Measurements from ENCODE around the gene SWSAP1.
"Not testable (repeated sequence)": the region's sequence is repeated elsewhere in the genome, so short reads cannot be mapped to it uniquely, and the experiment has no call there.

Gene SWSAP1

GRCh38 chr19:11374433-11375142 is at the start of gene SWSAP1:
Gene SWSAP1, plus strand, starts transcription at chr19:11374666. Its CDS starts 15 bp downstream, at chr19:11374681.
- DNase-seq: peak; percentile 96

GRCh38 chr19:11324748-11325389 is 49.6 kb upstream of the SWSAP1 start:
- DNase-seq: no peak

GRCh38 chr19:11325544-11325943 is 48.9 kb upstream of the SWSAP1 start:
- no peak for DNase-seq

GRCh38 chr19:11330127-11330526 is 44.3 kb upstream of the SWSAP1 start:
- no peak for DNase-seq

- DNase-seq: no peak
Observed at GRCh38 chr19:11331502-11331901, 43.0 kb upstream of the SWSAP1 start.

- no peak for DNase-seq
Observed at GRCh38 chr19:11332822-11333221, 41.6 kb upstream of the SWSAP1 start.

- not testable (repeated sequence) for DNase-seq
Observed at GRCh38 chr19:11333838-11334237, 40.6 kb upstream of the SWSAP1 start.

- DNase-seq: no peak
Observed at GRCh38 chr19:11335449-11336146, 38.9 kb upstream of the SWSAP1 start.

- DNase-seq: no peak
Observed at GRCh38 chr19:11337080-11337479, 37.4 kb upstream of the SWSAP1 start.

GRCh38 chr19:11338121-11338520 is 36.3 kb upstream of the SWSAP1 start:
- DNase-seq: no peak

- no peak for DNase-seq
Observed at GRCh38 chr19:11338569-11339253, 35.8 kb upstream of the SWSAP1 start.

GRCh38 chr19:11339254-11340098 is 35.0 kb upstream of the SWSAP1 start, which contains the start of gene RAB3D:
Gene RAB3D, minus strand, starts transcription at chr19:11339657. Its CDS starts 2,258 bp downstream, at chr19:11337399.
- DNase-seq: peak; percentile 73 to 75

- DNase-seq: not testable (repeated sequence)
Observed at GRCh38 chr19:11340099-11340467, 34.4 kb upstream of the SWSAP1 start.

- no peak for DNase-seq
Observed at GRCh38 chr19:11342429-11342828, 32.0 kb upstream of the SWSAP1 start.

- DNase-seq: no peak
Observed at GRCh38 chr19:11345122-11345803, 29.2 kb upstream of the SWSAP1 start.

- DNase-seq: peak; percentile 99
Observed at GRCh38 chr19:11346104-11346940, 28.1 kb upstream of the SWSAP1 start, which contains the start of the genes CCDC159 and TMEM205. Gene CCDC159, plus strand, starts transcription at chr19:11346519. Its CDS starts 88 bp downstream, at chr19:11346607. Gene TMEM205, minus strand, starts transcription at chr19:11346268. Its CDS starts 649 bp downstream, at chr19:11345619.

- DNase-seq: no peak
Observed at GRCh38 chr19:11347546-11348039, 26.9 kb upstream of the SWSAP1 start.

- DNase-seq: no peak
Observed at GRCh38 chr19:11349171-11349570, 25.3 kb upstream of the SWSAP1 start.

GRCh38 chr19:11354102-11354501 is 20.4 kb upstream of the SWSAP1 start:
- not testable (repeated sequence) for DNase-seq

Measured in activated CD4-positive, alpha-beta T cell treated with anti-CD3 and anti-CD28 coated beads, Interleukin-2, amount 50 U/mL, for 4 hours (primary cell).